ENCODE measurements around the gene METAP1D.

Gene METAP1D

DNA sequence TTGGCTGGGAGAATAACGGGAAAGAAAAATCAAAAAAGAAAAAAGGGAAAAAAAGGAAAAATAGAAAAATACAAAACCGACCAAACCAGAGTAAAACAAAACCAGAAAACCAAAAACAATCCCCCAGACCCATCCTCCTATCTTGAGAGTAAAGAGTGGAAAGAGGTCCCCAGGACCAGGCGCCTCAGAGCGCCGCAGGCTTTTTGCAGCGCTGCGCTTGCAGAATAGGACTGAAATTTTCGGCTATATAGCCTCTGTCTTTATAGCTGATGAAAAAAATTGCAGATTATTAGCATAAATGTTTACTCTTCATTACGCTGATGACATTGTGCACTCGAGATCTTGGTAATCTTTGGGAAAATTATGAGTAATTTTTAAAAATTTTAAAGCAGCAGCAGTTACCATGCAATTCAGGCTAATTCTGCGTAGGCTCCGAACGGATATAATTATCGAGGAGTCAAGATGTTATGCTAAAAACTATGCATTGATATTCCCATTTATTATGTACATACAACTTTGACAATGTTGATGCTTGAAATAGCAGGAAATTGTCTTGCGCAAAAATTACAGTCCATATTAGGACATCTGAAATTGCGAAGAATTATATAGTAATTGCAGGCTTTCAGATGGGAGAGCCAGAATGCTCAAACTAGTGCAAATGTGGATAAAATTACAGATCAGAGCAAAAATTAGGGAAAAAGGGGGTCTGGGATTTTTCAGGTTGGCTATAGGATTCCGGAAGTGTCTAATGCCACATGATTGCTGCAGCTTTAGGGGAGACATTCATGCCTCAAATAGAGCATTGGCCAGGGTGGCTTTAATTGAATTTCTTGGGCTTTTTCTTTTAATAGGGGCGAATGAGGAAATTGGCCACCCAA lies 93.9 kb downstream of the METAP1D start:
- DNase-seq: no peak

DNA sequence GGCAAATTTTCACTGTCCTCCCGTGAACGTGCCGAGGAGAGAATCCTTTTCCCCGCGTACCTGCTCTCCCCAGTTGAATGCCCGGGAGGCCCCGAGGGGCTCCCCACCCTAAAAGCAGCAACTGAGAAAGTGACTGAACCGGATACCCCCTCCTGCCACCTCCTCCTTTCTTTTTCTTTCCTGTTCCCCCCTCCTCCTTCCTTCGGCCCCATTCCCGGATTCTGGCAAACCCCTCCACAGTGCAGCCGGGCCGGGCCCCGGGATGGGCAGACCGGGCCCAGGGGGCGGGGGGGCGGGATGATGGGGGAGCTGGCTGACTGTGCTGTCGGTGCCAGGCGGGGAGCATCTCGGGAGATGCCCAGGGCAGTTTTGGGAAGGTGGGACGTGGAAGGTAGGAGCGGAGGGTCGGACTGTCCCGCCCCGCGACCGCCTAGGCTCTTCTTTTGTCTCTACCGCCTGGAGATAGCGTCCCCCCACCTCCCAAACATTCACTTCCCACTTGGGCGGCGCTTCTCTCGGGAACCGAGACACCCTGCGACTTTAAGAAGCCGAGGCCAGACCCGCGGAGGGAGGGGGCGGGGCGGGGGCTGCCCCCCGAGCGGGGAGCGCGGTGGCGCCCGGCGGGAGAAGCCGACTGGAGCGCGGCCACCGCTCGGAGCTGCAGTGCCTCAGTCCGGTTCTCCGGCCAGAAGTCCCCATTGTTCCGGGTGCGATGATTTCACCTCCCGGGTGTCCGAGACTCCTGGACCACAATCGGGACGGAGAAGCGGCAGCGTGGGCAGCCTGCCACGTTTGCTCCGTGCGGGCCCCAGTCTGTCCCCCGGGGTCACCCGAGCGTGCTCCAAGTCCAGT lies 94.8 kb downstream of the METAP1D start:
- DNase-seq: no peak

DNA sequence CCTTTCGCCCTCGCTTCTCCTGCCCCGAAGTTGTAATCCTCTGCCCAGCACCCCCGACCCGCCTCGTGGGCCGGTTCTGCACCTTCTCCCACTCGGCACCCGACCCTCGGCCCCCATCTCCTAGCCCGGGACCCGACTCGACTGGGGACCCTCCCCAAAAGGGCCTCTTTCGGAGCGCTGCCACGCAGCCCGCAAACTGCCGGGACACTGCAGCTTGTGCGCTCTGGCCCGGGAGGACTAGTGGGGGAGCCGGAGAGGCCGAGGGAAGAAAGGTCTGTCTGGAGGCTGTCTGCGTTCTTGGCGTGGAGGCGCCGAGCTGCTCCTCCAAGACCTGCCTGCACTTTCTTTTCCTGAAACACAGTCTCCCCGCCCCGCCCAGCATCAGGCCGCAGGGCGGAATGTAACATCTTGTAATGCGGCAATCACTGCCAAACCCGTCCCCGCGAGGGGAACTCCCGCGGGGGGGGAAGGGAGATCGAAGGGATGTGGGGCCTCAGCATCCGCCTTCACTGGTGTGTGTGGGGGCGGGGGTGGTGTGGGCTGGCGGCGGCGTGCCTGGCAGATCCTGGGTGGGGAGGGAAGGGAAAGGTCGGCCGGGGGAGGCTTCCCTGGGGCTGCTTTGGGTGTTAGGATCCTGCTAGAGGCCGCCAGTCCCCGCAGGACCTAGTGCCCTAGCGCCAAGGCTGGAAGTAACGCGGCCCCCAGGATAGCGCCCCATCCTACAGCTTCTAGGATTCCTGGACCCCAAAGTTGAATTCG lies 95.6 kb downstream of the METAP1D start:
- DNase-seq: peak; percentile 71

DNA sequence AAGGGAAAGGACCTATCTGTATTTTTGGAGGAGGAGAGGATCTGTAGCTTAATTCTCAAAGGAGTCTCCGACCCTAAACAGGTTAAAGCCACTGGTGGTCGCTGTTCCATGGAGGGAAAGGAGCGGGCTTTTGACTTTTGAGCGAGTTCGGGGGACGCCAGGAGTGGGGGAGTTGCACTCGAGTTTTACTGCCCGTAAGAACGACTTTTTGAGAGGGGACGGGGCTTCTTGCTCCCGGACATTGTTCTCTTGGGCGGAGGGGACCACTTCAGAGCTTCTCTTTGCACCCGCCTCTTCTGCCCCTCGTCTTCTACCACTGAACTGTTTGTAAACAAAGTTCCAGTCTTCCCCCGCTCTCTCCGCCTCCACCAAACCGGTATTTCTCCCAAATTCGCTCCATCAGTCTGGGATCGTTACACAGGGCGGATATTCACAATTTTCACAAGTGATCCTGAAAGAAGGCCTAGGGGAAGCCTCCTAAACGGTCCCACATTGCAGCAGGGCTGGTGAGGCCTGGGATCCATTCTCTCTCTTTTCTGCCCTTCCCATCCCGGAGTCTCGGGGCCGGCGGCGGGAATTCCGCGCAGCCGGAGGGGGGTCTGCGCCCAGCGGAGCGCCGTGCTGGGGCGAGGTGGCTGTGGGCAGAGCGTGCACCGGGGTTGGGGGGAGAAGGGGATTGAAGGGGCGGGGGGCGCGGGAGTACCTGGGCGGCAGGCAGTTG lies 96.3 kb downstream of the METAP1D start:
- no peak for DNase-seq

DNA sequence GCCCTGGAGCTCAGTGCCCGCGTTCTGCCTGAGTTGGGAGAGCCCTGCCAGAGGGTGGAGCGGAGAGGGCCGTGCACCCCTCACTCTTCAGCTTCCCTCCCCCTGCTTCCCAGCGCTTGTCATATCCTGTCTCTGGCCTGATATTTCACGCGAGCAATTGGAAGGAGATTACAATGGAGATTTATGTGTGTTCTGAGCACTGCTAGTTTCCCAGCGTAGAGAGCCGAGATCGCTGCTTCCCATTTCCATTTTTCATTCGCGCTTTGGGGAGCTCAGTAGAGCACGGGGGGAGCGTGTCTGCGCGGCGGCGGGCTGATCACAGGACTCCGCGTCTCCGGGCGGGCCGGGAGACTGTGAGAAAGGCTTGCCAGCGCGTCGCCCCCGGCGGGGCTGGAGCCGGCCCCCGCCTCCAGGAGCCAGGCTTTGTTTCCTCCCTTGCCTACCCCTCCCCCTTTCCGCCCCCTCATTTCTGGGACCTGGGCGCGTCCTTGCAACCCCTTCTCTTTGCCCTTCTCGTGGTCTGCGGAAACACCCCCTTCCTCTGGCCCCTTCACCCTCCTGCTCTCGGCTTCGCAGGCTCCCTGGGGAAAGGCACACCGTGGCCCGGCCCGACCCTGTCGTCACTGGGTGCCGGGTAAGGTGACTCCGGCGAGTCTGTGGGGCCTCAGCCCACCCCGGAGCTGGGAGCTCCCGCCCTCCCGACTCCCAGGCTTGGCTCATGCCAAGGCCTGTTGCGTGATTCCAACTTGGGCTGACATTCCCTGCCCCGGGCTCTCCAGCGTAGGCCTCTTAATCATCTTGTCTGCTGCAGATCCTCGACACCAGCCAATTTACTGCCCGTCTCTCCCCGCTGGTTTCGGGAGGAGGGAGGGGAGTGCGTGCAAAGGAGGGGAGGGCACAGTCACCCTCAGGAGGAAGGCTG lies 97.1 kb downstream of the METAP1D start:
- DNase-seq: no peak

DNA sequence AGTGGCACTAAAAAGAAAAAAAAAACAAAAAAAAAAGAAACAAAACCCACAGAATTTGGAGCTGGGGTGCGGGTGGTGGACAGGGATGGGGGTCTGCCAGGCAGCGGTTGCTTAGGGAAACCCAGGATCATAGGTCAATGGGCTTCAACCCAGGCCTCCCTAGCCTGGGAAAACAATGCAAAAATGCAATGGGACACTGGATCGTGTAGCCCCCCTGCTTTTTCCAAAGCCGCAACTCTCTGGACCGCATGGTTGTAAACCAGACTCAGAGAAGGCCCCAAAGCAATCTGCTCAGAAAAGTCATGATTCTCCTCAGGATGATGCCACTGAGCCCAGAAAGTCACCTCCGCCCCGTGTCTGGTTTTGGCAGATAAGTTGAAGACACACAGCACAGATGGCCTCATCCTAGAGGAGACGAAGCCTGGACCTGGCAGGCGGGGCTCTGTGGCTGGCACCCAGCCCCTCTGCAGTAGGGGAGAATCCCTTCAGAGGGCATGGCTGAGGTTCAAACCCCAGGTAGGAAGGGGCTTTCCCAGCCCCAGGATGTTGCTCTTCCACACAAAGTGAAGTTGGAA lies 97.9 kb downstream of the METAP1D start:
- DNase-seq: no peak

DNA sequence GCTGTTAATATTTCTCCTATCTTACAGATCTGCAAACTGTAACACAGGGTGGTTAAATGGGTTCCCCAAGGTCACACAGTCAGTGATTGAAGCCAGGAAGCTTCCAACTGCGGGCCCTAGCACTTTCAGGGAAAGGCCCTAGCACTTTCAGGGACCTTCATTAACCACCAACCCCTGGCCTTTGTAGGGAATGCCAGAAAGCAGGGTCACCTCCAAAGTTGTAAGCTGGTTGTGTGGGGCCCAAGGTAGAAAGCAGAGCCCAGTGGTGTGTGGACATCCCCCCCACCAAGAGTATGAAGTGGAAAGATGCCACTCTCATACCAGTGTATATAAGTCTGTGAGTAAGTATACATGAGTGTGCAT lies 98.5 kb downstream of the METAP1D start:
- DNase-seq: no peak

DNA sequence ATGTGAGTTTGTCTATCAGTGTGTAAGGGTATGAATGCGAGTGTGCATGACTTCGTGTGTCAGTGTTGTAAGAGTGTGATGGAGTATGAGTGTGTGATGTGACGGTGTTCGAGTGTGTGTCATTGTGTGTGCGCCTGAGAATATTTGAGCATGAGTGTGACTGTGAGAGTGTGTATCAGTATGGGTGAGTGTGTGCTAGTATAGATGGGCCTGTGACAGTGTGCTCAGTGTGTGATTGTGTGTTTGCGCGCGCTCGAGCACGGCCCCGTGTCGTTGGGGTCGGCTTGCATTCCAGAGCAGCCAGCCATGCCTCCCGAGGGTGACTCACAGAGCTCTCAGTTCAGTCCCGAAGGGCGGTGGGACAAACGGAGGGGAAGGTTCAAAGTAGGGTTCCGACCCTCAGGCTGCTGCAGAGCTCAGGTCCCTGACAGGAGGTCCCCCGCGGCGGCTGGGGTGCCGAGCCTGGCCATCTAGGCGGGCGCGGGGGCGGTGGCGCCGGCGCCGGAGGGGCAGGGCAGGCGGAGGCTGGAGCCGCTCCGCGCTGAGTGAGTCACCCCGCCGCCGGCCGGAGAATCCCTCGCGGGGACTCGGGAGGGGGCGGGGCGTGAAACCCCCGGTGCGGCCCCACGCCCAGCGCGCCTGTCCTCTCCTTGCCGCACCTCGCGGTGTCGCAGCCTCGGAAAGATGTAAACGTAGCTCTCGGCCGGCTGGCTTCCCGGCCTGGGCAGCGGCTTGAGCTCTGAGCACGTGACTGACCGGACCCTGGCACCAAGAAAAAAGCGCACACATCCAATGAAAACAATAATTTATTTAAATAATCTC lies 99.1 kb downstream of the METAP1D start:
- DNase-seq: no peak

DNA sequence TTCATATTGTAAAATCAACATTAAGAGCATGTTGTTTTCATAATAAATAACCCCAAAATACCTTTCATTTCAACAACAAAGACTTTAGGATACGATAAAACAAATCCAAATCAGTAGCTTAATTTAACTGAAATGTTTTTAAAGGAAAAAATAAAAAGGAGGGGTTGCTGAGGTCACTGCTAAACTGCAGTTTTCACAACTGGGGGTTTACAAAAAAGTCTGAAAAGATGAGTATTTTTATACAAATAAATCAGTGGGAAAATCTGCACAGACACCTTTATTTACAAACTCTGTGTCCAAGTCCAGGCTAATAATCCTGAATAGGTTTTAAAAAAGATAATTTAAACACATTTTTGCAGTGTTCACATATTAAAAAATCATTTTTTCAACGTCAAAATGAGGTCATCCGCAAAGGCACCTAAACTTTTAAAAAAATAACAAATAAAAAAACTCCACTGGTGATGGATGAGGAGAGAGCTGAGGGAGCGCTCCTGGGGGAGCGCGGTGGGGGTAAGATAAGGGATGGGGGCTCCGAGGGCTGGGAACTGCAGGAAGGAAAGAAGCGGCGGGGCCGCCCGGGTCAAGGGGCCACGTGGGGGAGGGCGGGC lies 99.8 kb downstream of the METAP1D start:
- DNase-seq: no peak

DNA sequence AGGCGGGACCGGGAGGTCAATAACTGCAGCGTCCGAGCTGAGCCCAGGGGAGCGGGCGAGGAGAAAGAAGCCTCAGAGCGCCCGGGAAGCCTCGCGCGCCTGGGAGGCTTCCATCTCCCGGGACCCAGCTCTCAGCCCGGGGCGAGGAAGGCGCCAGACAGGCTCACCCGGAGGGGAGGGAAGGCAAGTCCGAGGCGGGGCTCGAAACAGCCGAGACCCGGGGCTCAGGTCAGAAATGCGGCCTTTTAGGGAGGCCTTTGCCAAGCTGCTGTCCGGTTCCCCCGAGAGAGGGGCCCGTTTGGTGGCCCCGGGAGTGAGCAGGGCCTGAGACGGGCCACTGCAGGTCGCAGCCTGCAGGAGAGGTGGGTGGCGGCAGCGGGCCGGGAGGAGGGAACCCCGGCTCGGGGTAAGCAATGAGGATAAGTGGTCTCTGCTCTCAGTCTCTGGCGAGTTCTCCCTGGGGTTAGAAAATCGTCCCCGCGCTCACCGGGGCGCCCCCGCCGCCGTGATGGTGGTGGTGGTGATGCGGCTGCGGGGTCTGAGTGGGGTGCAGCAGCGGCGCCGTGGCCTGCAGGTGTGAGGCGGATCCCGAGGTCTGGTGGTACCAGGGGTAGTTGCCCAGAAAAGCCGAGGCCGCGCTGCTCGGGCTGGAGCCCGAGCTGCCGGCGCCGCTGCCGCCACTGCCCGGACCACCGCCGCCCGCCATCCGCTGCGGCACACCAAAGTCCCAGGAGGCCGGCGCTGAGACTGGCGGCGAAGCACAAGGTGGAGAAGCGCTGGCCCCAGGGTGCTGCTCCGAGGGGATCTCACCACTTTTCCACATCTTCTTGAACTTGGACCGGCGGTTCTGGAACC lies 100.6 kb downstream of the METAP1D start:
- DNase-seq: no peak

DNA sequence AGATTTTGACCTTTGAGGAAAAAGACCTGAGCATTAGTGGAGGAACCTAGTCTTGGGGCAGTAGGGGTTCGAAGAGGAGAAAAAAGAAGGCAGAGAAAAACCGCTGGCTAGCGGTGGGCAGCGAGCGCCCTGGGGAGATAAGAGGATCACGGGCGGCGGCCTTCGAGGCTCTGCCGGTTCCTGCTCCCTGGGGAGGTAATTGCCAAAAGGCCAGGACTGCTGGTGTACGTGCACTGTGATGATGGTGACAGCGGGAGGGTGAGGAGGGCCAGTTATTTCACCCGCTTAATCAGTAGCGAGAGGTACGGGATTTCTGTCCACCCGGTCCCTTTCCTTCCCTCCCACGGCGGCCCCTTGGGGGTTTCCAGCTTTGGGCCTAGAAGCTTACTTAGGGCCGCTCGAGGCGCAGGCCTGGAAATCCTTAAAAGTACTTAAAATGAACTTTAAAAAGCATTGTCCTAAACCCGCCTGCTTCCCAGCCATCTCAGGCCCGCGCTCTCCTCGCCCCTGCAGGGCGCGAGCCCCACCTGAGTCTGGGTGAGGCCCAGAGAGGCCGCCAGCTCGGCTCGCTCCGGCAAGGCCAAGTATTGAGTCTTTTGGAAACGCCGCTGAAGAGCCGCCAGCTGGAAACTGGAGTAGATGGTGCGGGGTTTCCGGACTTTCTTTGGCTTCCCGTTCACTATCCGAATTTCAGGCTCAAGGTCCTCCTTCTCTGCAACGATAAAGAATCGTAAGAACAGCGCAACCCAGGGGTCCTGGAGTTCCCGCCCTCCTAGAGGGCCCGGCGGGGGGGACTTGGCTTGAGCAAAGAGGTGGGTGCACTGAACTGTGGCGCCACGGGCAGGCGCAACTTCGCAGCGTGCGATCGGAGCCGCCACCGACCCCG lies 101.4 kb downstream of the METAP1D start:
- DNase-seq: no peak

DNA sequence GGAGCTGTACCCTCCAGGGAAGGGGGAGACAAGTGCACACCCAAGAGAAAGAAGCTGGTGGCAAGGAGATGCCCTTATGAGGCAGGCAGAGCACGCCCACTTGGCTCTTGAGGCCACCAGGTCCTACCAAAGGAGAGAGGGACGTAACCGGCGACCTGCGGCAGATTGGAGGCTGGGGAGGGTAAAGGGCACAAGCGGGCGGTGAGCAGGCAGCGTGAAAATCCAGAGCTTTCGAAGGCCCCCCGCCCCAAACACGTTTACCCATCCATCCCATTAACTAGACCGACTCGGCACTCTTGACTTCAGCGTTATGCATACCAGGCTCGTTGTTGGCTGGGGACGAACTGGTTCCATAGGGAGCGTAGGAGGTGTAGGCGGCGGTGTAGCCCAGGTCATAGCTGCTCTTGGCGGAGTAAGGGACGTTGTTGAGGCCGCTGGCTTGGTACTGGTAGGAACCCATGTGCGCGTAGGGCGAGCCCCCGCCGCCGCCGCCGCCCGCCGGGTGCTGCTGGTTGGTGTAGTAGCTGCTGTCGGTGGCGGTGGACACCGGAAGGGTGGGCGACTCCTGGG lies 102.2 kb downstream of the METAP1D start:
- no peak for DNase-seq

DNA sequence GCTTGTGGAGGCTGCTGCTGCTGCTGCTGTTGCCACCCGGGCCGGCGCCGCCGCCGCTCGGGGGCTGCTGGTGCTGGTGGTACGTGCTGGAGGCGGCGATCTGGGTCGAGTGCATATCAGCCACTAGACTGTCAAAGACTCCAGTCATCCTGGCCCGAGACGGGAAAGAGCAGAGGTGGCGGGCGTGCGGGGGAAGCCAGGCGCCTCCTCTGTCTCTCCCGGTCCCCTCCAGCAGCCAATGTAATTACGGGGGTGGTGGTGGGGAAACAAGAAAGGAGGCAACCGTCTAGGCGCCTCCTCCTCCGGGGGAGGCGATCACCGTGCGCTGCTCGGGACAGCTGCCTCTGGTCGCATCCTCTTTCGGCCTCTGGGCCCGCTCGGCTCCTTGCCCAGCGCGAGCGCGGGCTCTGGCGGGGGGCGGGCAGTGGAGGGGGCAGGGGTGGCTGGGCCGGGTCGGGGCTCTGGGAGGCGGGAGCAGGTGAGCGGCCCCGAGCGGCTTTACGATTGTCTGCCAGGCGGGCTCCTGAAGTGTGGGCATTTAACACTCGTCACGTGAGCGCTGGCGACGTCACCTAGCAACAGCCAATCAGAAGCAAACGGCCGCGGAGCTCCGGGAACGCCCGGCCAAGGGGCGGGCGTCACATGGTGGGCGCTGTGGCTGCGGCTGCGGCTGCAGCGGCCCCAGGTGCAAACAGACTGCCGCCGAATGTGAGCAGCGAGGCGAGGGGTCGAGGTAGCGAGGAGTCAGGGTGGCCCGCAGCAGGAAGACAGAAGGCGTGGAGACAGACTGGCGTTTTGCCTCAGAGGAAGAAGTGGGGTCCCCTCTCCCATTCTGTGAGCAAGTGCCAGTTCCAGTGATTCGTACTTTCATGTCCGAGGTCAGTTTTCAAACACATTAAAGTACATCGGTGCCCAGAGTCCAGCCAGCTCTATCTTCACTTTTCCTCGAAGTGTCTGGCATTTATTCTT lies 102.9 kb downstream of the METAP1D start, which contains the start of gene DLX2:
DLX2 (minus strand) TSS at position 510 of the 969 bp plus-strand sequence; CDS start at position 148, 362 bp downstream.
- peak; percentile 50 for DNase-seq

DNA sequence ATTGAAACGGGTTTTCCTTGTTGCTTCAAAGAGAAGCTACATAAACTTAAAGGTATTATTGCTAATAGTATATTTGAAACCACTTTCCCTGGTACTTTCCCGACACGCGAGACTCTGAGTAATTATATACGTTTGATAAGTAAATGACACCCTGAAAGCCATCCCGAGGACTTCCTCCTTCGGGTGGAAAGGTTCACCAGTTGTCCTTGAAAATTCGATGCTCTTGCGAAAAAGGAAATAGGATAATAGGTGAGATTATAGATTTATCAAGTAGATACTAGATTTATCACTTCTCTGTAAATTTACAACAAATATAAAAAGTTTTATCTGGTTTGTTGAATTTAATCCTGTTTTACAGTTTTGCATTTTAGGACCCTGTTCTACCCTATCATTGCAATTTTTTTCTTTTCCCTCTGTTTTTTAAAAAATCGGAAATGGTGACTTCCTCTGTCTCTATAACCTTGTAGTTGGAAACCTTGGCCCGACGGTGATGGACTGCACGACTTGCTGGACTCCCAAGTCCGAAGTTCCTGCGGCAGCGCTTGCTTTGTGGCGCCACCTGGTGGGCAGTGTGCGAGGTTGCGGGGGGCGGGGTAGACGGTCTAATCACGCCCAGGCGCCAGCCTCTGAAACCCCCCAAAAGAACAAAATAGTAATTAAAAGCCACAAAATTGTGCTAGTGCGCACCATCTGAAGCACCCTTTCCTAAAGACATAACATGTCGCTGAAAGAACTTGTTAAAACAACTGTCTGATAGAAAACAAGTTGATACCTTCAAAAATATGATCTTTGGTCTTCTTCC lies 103.9 kb downstream of the METAP1D start:
- DNase-seq: peak; percentile 69
